Measurements from ENCODE around the gene UXT.
"Not testable (repeated sequence)": the region's sequence is repeated elsewhere in the genome, so short reads cannot be mapped to it uniquely, and the experiment has no call there.

Gene UXT
- 35.7 to 57.8 (median 55.3) reads per million in 3 experiments for total RNA-seq

- peak; percentile 91 for DNase-seq
Observed at GRCh38 chrX:47658684-47659420, at the start of gene UXT. Gene UXT (minus strand): TSS chrX:47659180. CDS start chrX:47658927, 253 bp downstream.

- no peak for DNase-seq
Observed at GRCh38 chrX:47707031-47707780, 48.2 kb upstream of the UXT start.

- no peak for DNase-seq
Observed at GRCh38 chrX:47706575-47706974, 47.6 kb upstream of the UXT start.

- no peak for DNase-seq
Observed at GRCh38 chrX:47704736-47705135, 45.8 kb upstream of the UXT start.

- DNase-seq: no peak
Observed at GRCh38 chrX:47697181-47697580, 38.2 kb upstream of the UXT start.

- no peak for DNase-seq
Observed at GRCh38 chrX:47690175-47690574, 31.2 kb upstream of the UXT start.

- DNase-seq: no peak
Observed at GRCh38 chrX:47687263-47687662, 28.3 kb upstream of the UXT start.

GRCh38 chrX:47683829-47684205 is 24.8 kb upstream of the UXT start:
- no peak for DNase-seq

- no peak for DNase-seq
Observed at GRCh38 chrX:47683184-47683828, 24.3 kb upstream of the UXT start.

GRCh38 chrX:47675959-47676859 is 17.2 kb upstream of the UXT start:
- not testable (repeated sequence) for DNase-seq

GRCh38 chrX:47674776-47675175 is 15.8 kb upstream of the UXT start:
- no peak for DNase-seq

- DNase-seq: not testable (repeated sequence)
Observed at GRCh38 chrX:47665797-47666196, 6.8 kb upstream of the UXT start.

- no peak for DNase-seq
Observed at GRCh38 chrX:47664737-47665136, 5.8 kb upstream of the UXT start.

- no peak for DNase-seq
Observed at GRCh38 chrX:47662144-47662657, 3.2 kb upstream of the UXT start.

- DNase-seq: no peak
Observed at GRCh38 chrX:47661539-47661938, 2.6 kb upstream of the UXT start.

GRCh38 chrX:47659421-47659726 is 394 bp upstream of the UXT start:
- no peak for DNase-seq

GRCh38 chrX:47658301-47658683 is 688 bp downstream of the UXT start:
- DNase-seq: no peak

GRCh38 chrX:47651043-47651905 is 7.7 kb downstream of the UXT start:
- no peak for DNase-seq

- DNase-seq: peak; percentile 90
Observed at GRCh38 chrX:47650164-47651042, 8.6 kb downstream of the UXT start, which contains the start of gene ELK1. Gene ELK1 (minus strand): TSS chrX:47650563. CDS start chrX:47641441, 9,122 bp downstream.

- DNase-seq: no peak
Observed at GRCh38 chrX:47649781-47650163, 9.2 kb downstream of the UXT start.

All from central memory CD4-positive, alpha-beta T cell (primary cell).